Parathyroid adenoma (tissue), 2 donors: ENCODE data around the gene ENPP7.
"Not testable (repeated sequence)": the region's sequence is repeated elsewhere in the genome, so short reads cannot be mapped to it uniquely, and the experiment has no call there.

Source experiments
- H2AFZ ChIP-seq: fragments of 300-600 bp; sonication (generic); one replicate; pipeline ENCODE4 v1.7.0; 2017; ENCODE audit warnings: antibody characterized with exemption, mild to moderate bottlenecking
- H3K27ac ChIP-seq: fragments of 300-600 bp; sonication (generic); one replicate; pipeline ENCODE4 v1.7.0; 2017
- H3K27me3 ChIP-seq: fragments of 300-600 bp; sonication (generic); one replicate; pipeline ENCODE4 v1.7.0; 2017; ENCODE audit warnings: low read length; ENCODE audit not compliant: control insufficient read depth, insufficient read depth
- H3K36me3 ChIP-seq: fragments of 300-600 bp; sonication (generic); one replicate; pipeline ENCODE4 v1.7.0; 2017; ENCODE audit warnings: low read length; ENCODE audit not compliant: control insufficient read depth, insufficient read depth
- H3K4me1 ChIP-seq: fragments of 300-600 bp; sonication (generic); one replicate; pipeline ENCODE4 v1.7.0; 2017; ENCODE audit warnings: control low read depth
- H3K4me2 ChIP-seq: fragments of 300-600 bp; sonication (generic); one replicate; pipeline ENCODE4 v1.7.0; 2017; ENCODE audit warnings: low read length
- H3K4me3 ChIP-seq: fragments of 300-600 bp; sonication (generic); one replicate; pipeline ENCODE4 v1.7.0; 2017; ENCODE audit warnings: low read depth, low read length
- H3K79me2 ChIP-seq: fragments of 300-600 bp; sonication (generic); one replicate; pipeline ENCODE4 v1.7.0; 2017; ENCODE audit warnings: control low read depth
- H3K9ac ChIP-seq: fragments of 300-600 bp; sonication (generic); one replicate; pipeline ENCODE4 v1.7.0; 2017; ENCODE audit warnings: mild to moderate bottlenecking
- H3K9me3 ChIP-seq: fragments of 300-600 bp; sonication (generic); one replicate; pipeline ENCODE4 v1.7.0; 2017; ENCODE audit warnings: low read length; ENCODE audit not compliant: control insufficient read depth
- CTCF ChIP-seq: fragments of 300-600 bp; sonication (generic); IDR thresholded peaks from one replicate; pipeline ENCODE4 v1.7.0; 2017; ENCODE audit warnings: antibody characterized with exemption, mild to moderate bottlenecking
- donor health status: primary hyperparathyroidism.

Gene ENPP7

GRCh38 chr17:79750650-79751545 is 20.2 kb downstream of the ENPP7 start:
- H3K9me3 ChIP-seq, result no peaks in the 10 kb centered on the region
- no peak overlapping the region for H2AFZ ChIP-seq
- H3K4me2 ChIP-seq, result no peak overlapping the region
- H3K36me3 ChIP-seq, result no peaks in the 10 kb centered on the region
- TF ChIP-seq CTCF, result no peak
- H3K9ac ChIP-seq, result no peak overlapping the region
- no peaks in the 10 kb centered on the region for H3K79me2 ChIP-seq
- no peaks in the 10 kb centered on the region for H3K4me1 ChIP-seq
- no peak overlapping the region for H3K4me3 ChIP-seq
- H3K27me3 ChIP-seq, result peaks cover 4% of the 10 kb centered on the region
- H3K27ac ChIP-seq, result no peak overlapping the region

- Histone ChIP-seq H3K9me3 (no peaks in the 10 kb centered on the region), H3K4me3 (no peak overlapping the region), H3K9ac (no peak overlapping the region), H3K4me2 (no peak overlapping the region), H3K27me3 (peaks cover 4% of the 10 kb centered on the region), H3K4me1 (no peaks in the 10 kb centered on the region), H3K27ac (no peak overlapping the region), H2AFZ (no peak overlapping the region), H3K36me3 (no peaks in the 10 kb centered on the region), H3K79me2 (no peaks in the 10 kb centered on the region)
- TF ChIP-seq CTCF, result no peak
Observed at GRCh38 chr17:79752175-79752574, 21.4 kb downstream of the ENPP7 start.

- Histone ChIP-seq H3K27me3 (no peaks in the 10 kb centered on the region), H3K27ac (no peak overlapping the region), H3K79me2 (no peaks in the 10 kb centered on the region), H3K4me3 (no peak overlapping the region), H3K9ac (no peak overlapping the region), H3K36me3 (no peaks in the 10 kb centered on the region), H3K4me2 (no peak overlapping the region), H3K4me1 (no peaks in the 10 kb centered on the region), H3K9me3 (no peaks in the 10 kb centered on the region), H2AFZ (no peak overlapping the region)
- TF ChIP-seq CTCF, result no peak
Observed at GRCh38 chr17:79754370-79754769, 23.6 kb downstream of the ENPP7 start.

- not testable (repeated sequence) for H3K9ac ChIP-seq, H3K79me2 ChIP-seq, H3K9me3 ChIP-seq, H3K4me3 ChIP-seq, H3K4me2 ChIP-seq, H3K36me3 ChIP-seq, H3K4me1 ChIP-seq, H3K27ac ChIP-seq, H3K27me3 ChIP-seq, H2AFZ ChIP-seq
Observed at GRCh38 chr17:79754903-79755302, 24.2 kb downstream of the ENPP7 start.

- no peak overlapping the region for H3K27ac ChIP-seq
Observed at GRCh38 chr17:79755591-79755990, 24.8 kb downstream of the ENPP7 start.

More at GRCh38 chr17:79755591-79755990, 24.8 kb downstream of the ENPP7 start:
- Histone ChIP-seq H3K4me1 (no peaks in the 10 kb centered on the region), H3K4me3 (no peak overlapping the region), H3K36me3 (no peaks in the 10 kb centered on the region), H3K27me3 (no peaks in the 10 kb centered on the region), H3K4me2 (no peak overlapping the region), H2AFZ (no peak overlapping the region), H3K79me2 (no peaks in the 10 kb centered on the region), H3K9me3 (no peaks in the 10 kb centered on the region), H3K9ac (no peak overlapping the region)
- TF ChIP-seq CTCF, result no peak
